HepG2 (cell line): ENCODE measurements around the gene SLC7A10. TPM values are rescaled to one million over a fixed set of nuclear protein-coding genes. Genes with fewer than 3 reads are reported as not detected.

Experiments used
- HNF4A ChIP-seq: sonication (generic); formaldehyde crosslinking; IDR thresholded peaks from 2 replicates; pipeline ENCODE4 v1.4.0; 2020; ENCODE audit warnings: missing genetic modification reagents
- KDM2A ChIP-seq: sonication (generic); formaldehyde crosslinking; IDR thresholded peaks from 2 replicates; pipeline ENCODE4 v1.4.0; 2020; ENCODE audit warnings: low read depth, missing genetic modification reagents, borderline replicate concordance
- MXI1 ChIP-seq: IDR thresholded peaks from 3 replicates; pipeline ENCODE4 v1.6.1; 2012; ENCODE audit warnings: low read depth, low read length, inconsistent platforms, borderline replicate concordance
- polyA plus RNA-seq, 8 experiments: library from polyadenylated mRNA; depleted of rRNA in 3 of 8; stranded (reverse) in 7 of 8; unstranded in 1 of 8; fragments of >200 nt; fragmentation: Illumina TruSeq in 4 of 8; extraction: Trizol in 4 of 8; gene quantifications; 2 replicates each; pipeline versions ENCODE4 v1.2.1 to v1.2.3, GENCODE V29; 2011 to 2016; ENCODE audit warnings: low read depth in 4 of 8, missing spikeins in 1 of 8, mixed read lengths in 1 of 8; ENCODE audit not compliant: insufficient read depth in 1 of 8
- total RNA-seq, 5 experiments: library from RNA; depleted of rRNA; stranded (reverse); fragments of >200 nt; fragmentation: Illumina TruSeq; extraction: Trizol; gene quantifications; 2 replicates each; pipeline ENCODE4 v1.2.3, GENCODE V29; 2016; ENCODE audit warnings: low read depth in 1 of 5
- TF ChIP-seq, protein P1 (sequence below): IDR thresholded peaks from 2 replicates; pipeline ENCODE4 v1.4.0; 2020; ENCODE audit warnings: mild to moderate bottlenecking, missing genetic modification reagents
- TF ChIP-seq, protein P2 (sequence below), 2 experiments: fragments of 450-650 bp in 1 of 2; sonication (generic) in 1 of 2; formaldehyde crosslinking in 1 of 2; IDR thresholded peaks; 2 replicates each; pipeline versions ENCODE4 v1.6.1 to v1.8.0; 2016 to 2022; ENCODE audit warnings: antibody characterized with exemption in 1 of 2, mild to moderate bottlenecking in 1 of 2, missing genetic modification reagents in 1 of 2
- TF ChIP-seq, protein P3 (sequence below): IDR thresholded peaks from 2 replicates; pipeline ENCODE4 v1.6.1; 2016; ENCODE audit warnings: mild to moderate bottlenecking
- TF ChIP-seq, protein P4 (sequence below): sonication (generic); formaldehyde crosslinking; IDR thresholded peaks from 2 replicates; pipeline ENCODE4 v1.4.0; 2020; ENCODE audit warnings: missing genetic modification reagents

The SLC7A10 gene
- total and polyA plus RNA-seq, 2 of the 13 experiments (the other 11 are each of a cell fraction or from before 2014, with no cell fraction given), result 1.1 to 2.2 TPM

DNA sequence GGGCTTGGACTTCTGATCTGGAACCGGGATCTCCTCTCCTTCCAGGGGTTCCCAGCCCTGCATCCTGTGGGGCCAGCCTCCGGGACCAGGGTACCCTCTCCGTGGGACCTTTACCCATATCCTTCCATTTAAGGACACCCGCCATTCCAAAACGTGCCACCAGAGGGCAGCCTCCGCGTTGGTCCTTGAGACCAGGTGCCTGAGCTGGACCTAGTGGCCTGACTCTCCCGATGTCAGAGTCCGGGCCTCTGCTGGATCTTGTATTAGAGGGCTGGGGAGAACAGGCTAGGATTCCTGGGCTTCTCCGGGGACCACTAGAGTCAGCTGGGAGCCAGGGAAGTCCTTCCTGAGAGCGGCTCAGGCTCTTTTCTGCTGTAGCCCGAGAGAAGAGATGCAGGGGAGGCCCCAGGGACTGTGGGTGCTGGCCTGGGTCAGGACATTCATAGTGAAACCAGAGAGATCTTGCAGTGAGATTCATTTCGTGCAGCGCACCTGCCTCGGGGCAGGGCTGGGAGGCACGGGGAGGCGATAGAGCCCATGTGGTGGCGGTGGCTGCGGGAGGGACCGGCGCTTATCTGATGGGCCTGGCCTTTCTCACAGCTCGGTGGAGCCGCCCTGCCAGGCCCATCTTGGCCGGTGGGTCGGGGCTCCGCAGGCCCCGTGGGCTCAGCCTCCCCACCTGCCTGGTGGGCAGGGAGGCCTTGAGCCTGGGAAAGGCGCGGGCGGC is 9.8 kb upstream of the SLC7A10 start (continued):
- TF ChIP-seq, protein P1, sequence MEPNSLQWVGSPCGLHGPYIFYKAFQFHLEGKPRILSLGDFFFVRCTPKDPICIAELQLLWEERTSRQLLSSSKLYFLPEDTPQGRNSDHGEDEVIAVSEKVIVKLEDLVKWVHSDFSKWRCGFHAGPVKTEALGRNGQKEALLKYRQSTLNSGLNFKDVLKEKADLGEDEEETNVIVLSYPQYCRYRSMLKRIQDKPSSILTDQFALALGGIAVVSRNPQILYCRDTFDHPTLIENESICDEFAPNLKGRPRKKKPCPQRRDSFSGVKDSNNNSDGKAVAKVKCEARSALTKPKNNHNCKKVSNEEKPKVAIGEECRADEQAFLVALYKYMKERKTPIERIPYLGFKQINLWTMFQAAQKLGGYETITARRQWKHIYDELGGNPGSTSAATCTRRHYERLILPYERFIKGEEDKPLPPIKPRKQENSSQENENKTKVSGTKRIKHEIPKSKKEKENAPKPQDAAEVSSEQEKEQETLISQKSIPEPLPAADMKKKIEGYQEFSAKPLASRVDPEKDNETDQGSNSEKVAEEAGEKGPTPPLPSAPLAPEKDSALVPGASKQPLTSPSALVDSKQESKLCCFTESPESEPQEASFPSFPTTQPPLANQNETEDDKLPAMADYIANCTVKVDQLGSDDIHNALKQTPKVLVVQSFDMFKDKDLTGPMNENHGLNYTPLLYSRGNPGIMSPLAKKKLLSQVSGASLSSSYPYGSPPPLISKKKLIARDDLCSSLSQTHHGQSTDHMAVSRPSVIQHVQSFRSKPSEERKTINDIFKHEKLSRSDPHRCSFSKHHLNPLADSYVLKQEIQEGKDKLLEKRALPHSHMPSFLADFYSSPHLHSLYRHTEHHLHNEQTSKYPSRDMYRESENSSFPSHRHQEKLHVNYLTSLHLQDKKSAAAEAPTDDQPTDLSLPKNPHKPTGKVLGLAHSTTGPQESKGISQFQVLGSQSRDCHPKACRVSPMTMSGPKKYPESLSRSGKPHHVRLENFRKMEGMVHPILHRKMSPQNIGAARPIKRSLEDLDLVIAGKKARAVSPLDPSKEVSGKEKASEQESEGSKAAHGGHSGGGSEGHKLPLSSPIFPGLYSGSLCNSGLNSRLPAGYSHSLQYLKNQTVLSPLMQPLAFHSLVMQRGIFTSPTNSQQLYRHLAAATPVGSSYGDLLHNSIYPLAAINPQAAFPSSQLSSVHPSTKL, result peak; percentile 22; the same call in 1 of the 2 replicates
- TF ChIP-seq MXI1 (peak; percentile 24; the same call in 1 of the 3 replicates), KDM2A (CRISPR knock-in tag) (peak; percentile 76; the same call in 1 of the 2 replicates), HNF4A (CRISPR knock-in tag) (peak; percentile 60; the same call in 1 of the 2 replicates)
- TF ChIP-seq, protein P2, sequence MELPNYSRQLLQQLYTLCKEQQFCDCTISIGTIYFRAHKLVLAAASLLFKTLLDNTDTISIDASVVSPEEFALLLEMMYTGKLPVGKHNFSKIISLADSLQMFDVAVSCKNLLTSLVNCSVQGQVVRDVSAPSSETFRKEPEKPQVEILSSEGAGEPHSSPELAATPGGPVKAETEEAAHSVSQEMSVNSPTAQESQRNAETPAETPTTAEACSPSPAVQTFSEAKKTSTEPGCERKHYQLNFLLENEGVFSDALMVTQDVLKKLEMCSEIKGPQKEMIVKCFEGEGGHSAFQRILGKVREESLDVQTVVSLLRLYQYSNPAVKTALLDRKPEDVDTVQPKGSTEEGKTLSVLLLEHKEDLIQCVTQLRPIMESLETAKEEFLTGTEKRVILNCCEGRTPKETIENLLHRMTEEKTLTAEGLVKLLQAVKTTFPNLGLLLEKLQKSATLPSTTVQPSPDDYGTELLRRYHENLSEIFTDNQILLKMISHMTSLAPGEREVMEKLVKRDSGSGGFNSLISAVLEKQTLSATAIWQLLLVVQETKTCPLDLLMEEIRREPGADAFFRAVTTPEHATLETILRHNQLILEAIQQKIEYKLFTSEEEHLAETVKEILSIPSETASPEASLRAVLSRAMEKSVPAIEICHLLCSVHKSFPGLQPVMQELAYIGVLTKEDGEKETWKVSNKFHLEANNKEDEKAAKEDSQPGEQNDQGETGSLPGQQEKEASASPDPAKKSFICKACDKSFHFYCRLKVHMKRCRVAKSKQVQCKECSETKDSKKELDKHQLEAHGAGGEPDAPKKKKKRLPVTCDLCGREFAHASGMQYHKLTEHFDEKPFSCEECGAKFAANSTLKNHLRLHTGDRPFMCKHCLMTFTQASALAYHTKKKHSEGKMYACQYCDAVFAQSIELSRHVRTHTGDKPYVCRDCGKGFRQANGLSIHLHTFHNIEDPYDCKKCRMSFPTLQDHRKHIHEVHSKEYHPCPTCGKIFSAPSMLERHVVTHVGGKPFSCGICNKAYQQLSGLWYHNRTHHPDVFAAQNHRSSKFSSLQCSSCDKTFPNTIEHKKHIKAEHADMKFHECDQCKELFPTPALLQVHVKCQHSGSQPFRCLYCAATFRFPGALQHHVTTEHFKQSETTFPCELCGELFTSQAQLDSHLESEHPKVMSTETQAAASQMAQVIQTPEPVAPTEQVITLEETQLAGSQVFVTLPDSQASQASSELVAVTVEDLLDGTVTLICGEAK (IDR thresholded peaks at IDR 0.05), result no peak
- TF ChIP-seq, protein P2 (CRISPR knock-in tag; IDR thresholded peaks at IDR 0.05), result 0 out of 2 replicates have a peak, but pooled peaks have one; percentile 31
- TF ChIP-seq, protein P3, sequence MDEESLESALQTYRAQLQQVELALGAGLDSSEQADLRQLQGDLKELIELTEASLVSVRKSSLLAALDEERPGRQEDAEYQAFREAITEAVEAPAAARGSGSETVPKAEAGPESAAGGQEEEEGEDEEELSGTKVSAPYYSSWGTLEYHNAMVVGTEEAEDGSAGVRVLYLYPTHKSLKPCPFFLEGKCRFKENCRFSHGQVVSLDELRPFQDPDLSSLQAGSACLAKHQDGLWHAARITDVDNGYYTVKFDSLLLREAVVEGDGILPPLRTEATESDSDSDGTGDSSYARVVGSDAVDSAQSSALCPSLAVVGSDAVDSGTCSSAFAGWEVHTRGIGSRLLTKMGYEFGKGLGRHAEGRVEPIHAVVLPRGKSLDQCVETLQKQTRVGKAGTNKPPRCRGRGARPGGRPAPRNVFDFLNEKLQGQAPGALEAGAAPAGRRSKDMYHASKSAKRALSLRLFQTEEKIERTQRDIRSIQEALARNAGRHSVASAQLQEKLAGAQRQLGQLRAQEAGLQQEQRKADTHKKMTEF (CRISPR knock-in tag), result 0 out of 2 replicates have a peak, but pooled peaks have one; percentile 28
- TF ChIP-seq, protein P4, sequence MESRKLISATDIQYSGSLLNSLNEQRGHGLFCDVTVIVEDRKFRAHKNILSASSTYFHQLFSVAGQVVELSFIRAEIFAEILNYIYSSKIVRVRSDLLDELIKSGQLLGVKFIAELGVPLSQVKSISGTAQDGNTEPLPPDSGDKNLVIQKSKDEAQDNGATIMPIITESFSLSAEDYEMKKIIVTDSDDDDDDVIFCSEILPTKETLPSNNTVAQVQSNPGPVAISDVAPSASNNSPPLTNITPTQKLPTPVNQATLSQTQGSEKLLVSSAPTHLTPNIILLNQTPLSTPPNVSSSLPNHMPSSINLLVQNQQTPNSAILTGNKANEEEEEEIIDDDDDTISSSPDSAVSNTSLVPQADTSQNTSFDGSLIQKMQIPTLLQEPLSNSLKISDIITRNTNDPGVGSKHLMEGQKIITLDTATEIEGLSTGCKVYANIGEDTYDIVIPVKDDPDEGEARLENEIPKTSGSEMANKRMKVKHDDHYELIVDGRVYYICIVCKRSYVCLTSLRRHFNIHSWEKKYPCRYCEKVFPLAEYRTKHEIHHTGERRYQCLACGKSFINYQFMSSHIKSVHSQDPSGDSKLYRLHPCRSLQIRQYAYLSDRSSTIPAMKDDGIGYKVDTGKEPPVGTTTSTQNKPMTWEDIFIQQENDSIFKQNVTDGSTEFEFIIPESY (CRISPR knock-in tag), result peak; percentile 39; the same call in 1 of the 2 replicates
